GM19043 (cell line): Measurements from ENCODE around the gene NSD2.
"Not testable (repeated sequence)": the region's sequence is repeated elsewhere in the genome, so short reads cannot be mapped to it uniquely, and the experiment has no call there.

Experiments used
- ATAC-seq: cut with Tn5 transposase; IDR thresholded peaks from one replicate; pipeline ENCODE4 v1.9.1; 2021; ENCODE audit warnings: low read depth; ENCODE audit not compliant: unreplicated experiment

Gene NSD2

GRCh38 chr4:2031161-2031560 lies 160.0 kb downstream of the NSD2 start:
- not testable (repeated sequence) for ATAC-seq
